HG02763 (cell line): ENCODE measurements around the gene SFMBT2.
"Not testable (repeated sequence)": the region's sequence is repeated elsewhere in the genome, so short reads cannot be mapped to it uniquely, and the experiment has no call there.

Experiments used
- ATAC-seq: cut with Tn5 transposase; IDR thresholded peaks from one replicate; pipeline ENCODE4 v1.9.1; 2021; ENCODE audit warnings: mild to moderate bottlenecking, moderate library complexity; ENCODE audit not compliant: unreplicated experiment

Gene SFMBT2

DNA sequence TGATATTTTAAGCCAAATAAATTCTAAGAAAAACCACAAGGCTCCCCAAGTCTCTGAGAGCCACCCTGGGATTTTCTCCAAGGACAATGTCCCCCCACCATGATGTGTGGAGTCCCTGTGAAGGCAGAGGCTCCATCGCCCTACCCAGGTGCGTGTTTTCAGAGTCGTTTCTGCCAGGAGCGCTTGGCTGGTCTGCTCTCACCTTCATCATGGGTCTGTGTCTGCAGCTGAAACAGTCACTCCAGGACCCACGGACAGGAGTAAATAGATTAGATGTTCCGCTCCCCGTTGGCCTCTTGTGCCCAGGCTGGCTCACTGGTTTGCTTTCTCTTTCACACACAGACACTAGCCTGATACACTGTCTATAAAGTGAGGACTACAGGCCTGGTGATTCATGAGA is 217.5 kb downstream of the SFMBT2 start:
- ATAC-seq: no peak

DNA sequence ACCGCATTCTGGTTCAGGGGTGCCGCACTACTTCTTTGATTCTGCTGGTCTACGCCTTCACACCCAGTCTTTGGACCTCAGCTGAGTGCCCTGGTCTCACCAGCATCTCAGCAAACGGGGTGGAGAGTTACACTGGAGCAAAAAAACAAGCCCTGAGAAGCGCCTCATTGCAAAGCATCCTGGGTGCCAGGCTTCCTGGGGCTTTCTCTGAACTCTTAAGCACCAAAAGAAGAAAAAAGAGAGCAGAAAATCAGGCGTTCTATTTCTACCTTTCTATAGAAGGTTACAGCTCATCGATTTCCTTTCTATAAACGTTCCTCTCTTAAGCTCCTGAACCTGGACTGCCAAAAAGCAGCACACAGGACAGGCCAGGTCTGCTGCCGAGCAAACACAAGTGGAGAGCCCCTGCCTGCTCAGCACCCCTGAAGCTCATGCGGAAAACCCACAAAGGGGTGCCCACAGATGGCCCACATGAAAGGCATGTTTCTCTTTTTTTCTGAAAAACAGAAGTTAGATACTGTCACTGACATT is 217.9 kb downstream of the SFMBT2 start:
- ATAC-seq: no peak

DNA sequence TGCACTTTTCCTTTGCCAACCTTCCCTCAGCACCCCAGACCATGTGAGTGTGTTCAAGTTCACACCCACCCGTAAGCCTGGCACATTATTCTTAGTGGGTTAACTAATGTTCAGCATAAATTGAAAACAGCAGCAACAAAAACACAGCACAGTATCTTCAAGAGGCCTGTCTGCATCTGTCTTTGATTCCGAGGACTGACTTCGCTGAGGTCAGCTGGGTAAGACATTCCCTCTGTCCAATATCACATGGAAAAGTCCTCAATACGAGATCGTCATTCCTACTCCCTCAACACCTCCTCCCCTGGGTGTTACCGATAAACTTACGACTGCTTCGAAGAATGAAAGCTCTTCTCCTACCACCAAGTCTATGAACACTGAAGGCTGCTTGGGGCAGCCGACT is 218.8 kb downstream of the SFMBT2 start:
- no peak for ATAC-seq

DNA sequence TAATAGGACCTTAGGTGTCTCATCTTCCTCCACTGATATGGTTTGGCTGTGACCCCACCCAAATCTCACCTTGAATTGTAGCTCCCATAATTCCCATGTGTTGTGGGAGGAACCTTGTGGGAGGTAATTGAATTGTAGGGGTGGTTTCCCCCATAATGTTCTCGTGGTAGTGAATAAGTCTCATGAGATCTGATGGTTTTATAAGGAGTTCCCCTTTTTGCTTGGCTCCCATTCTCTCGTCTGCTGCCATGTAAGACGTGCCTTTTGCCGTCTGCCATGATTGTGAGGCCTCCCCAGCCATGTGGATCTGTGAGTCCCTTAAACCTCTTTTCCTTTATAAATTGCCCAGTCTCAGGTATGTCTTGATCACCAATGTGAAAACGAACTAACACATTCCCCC is 220.1 kb downstream of the SFMBT2 start:
- not testable (repeated sequence) for ATAC-seq

DNA sequence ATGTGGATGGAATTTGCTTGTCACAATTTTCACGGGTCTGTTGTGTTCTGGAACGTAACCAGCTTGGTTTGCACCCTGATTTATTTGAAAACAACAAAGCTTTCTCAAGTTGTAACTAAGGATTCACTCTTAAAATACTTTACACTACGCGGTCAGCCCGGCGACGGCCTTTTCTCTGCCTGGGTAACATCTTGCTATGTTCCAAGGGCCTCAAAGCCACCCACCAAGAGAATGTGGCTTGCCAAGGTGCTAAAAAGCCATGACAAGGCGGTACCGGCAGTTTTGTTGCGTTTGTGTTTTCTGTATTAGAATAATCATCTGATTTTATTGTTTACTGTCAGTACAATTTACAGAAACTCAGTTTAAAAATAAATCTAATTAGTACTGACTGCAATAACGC is 220.9 kb downstream of the SFMBT2 start:
- no peak for ATAC-seq

DNA sequence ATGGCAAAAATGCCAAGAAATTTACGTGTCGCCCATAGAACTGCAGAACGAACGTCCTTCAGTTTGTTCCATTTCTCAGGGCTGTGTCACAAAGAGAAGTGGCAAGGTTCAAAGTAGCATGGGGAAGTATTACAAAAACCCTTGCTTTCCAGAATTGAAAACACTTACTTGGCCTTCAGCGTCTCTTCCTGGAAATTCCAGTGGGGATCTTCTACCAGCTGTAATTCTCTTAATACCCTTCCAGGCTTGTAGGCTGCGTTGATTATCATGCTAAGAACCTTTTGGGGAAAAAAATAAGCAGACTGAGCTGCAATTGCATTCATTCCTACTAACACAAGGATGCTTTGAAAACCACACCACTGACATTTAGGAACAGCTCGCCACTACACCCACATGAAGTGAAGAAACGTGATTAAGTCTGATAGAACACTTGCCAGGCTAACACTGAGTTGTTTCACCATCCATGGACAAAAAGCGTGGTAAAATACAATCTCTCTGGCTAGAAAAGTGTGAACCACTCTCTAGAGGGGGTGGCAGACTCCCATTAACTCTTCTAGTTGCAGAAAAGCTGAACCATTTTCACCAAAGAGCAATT is 222.3 kb downstream of the SFMBT2 start:
- ATAC-seq: no peak

DNA sequence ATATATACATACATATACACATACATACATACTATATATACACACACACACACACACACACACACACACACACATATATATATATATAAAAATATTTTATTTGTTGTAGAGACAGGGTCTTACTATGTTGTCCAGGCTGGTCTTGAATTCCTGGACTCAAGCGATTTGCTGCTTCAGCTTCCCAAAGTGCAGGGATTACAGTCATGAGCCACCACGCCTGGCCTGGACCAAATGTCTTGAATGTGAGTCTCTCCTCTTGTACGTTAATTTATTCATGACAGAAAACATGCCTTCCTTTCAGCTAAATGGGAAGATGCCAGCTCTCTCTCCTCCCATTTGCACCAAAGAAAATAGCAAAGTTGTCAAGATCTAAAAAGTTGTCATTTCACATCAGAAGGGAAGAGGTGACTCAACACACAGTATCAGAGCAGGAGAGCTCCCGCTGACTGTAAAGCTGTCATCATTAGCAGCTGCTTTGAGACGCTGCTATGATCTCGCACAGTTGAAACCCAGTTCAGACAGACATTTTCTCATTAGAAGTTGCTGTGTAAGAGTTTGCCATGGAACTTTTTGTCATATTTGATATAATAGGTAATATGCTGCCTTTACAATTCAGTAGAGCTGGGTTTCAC is 224.3 kb downstream of the SFMBT2 start:
- ATAC-seq: no peak

DNA sequence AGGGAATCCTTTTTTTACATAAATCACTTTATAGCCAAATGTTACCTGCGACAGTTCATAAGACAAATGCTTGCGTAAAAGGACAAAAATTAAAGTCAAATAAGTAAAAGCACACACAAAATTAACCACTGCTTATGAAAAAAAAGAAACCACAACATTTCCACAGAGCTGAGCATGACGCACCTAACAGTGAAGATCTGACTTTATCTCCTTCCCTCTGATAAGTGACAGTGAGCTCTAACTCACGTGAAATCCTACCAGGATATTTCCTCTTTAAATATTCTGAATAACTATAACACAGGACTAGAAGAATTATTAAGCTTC is 225.5 kb downstream of the SFMBT2 start:
- ATAC-seq: no peak

DNA sequence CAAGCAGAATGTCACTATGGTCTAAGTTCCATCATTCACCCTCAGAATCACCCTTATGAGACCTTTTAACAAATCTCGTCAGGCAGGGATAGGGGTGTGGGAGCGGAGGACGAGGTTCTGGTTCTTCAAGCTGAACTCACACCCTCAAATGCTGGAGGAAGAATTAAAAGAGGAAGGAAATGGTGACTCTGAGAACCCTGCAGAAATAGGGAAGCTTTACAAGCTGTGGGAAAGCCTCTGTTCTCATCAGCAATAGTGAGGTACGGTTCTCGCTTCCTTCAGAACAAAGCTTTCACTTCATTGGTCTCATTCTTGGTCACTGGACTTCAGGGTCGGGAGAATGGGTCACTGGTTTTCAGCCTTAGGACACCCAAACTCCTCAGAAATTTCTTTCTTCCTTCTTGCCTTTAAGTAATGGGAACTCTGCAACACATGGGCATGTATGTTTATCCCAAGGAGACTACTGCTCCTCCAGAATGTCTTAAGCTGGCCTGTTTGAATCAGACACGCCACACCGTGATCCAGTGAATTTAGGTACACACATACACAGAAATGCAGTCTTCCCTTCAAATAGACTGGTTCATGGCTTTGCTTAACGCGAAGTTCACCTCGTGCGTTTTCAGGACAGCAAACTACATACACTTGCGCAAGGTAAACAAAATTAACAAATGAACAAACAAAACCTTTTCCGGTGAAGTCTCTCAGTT is 226.0 kb downstream of the SFMBT2 start:
- ATAC-seq: no peak

DNA sequence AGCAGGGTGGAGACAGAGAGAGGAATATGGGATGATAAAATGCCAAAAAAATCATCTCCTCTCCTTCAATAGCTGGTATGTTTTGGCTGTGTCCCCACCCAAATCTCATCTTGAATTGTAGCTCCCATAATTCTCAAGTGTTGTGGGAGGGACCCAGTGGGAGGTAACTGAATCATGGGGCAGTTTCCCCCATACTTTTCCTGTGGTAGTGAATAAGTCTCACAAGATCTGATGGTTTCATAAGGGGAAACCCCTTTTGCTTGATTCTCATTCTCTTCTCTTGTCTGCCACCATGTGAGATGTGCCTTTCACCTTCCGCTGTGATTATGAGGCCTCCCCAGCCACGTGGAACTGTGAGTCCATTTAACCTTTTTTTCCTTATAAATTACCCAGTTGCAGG is 226.7 kb downstream of the SFMBT2 start:
- ATAC-seq: not testable (repeated sequence)

DNA sequence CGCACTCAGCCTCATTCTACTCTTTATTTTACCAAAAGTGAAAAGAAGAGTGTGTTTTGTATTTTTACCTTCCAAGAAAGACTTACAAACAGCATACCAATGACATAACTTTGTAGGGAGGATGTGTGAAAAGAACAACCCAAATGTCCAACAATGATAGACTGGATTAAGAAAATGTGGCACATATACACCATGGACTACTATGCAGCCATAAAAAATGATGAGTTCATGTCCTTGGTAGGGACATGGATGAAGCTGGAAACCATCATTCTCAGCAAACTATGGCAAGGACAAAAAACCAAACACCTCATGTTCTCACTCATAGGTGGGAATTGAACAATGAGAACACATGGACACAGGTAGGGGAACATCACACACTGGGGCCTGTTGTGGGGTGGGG is 228.5 kb downstream of the SFMBT2 start:
- not testable (repeated sequence) for ATAC-seq

DNA sequence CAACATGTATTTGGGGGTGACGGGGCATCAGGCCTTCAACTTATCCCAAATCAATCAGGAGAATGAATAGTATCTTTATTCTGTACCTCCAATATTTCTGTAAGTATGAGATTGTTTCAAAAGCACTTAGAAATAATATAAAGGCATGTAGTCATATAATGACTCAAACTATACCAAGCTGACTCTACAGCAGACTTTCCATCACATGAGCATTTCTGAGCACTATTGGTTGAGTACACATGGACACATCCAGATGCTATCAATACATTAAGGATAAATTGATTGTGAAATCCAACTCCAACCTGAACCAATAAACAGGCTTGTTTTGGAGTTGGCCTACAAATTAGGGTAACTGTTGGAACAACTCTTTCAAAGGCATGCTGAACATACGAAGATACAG is 229.4 kb downstream of the SFMBT2 start:
- ATAC-seq: no peak

DNA sequence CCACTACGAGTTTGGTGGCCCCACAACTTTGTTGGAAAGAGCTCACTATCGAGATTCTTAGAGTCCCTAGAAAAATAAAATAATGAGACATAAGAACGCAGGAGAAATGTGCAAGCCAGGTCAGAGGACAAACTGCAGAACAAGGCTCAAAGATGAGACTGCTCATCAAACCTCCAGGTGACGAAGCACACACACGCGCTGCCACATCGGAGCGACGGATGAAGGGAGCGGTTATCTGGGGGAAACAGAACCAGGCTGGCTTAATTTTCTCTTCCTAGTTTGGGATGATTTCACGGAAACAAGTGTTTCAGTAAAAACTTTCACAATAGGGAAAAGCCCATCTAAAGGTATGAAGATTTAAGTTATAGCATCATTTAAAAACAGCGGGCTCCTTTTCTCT is 231.3 kb downstream of the SFMBT2 start:
- ATAC-seq: no peak

DNA sequence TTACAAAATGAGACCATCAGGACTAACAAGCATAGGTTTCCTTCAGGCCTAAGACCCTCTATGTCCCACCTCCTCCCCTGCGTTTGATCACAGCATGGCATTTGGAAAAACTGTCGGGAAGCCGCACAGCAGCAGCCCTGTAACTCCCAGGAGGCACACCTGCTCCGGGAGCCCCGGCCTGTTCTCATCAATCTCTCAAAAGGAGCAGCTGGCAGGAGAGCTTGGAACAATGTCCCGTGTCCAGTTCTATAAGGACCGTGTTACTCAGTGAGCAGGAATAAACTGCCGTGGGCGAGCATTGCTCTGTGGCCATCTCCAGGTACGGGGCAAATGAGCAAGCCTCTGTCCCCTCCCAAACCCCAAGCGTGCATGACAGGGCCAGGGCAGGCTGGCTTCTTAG is 236.9 kb downstream of the SFMBT2 start:
- no peak for ATAC-seq

DNA sequence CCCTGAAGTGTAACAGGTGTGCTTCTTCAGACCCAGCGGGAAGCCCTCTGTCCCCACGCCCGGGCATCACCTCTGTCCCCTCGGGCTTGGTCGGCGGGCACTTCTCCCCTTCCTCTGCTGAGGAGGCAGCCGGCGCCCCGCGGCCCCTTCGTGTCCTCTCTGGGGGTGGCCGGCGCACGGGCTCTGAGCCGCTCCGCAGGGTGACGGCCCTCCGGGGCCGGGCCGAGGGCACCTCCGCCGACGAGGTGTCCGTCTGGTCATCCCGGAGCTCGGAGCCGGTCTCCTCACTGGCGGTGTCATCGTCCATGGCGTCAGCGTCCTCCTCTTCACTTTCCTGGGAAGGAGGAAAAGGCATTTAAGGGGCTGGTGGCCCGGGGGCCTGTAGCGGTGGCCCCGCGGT is 239.0 kb downstream of the SFMBT2 start:
- ATAC-seq: no peak

DNA sequence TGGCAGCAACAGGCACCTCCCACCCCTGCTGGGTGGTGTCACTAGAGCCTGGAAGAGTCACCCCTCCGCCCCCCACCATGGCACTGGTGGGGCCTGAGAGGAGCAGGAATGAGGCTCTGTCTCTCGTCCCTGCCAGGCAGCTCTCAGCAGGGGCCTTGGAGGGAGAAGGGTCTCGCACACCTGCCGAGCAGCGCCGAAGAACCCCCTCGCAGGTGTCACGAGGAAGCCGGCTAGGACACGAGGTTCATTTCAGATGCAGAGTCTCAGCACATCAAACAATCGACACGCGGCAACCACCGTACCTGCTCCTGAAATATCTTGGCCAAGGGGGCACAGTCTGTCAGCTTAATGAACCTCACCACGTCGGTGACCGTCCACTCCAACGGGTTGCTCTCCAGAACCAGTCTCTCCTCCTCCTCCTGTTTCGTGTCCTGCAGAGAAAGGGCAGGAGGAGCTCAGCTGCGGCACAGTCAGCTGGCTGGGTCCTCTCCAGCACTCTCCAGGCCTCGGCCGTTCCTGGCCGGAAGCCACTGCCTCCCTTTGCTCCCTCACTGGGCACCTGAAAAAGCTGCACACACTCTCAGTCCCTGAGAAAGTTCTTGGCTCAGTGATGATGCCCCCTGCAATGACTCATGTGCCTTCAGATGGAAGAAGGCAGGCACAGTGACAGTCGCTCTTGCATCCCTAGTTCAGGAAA is 240.1 kb downstream of the SFMBT2 start:
- ATAC-seq: no peak

DNA sequence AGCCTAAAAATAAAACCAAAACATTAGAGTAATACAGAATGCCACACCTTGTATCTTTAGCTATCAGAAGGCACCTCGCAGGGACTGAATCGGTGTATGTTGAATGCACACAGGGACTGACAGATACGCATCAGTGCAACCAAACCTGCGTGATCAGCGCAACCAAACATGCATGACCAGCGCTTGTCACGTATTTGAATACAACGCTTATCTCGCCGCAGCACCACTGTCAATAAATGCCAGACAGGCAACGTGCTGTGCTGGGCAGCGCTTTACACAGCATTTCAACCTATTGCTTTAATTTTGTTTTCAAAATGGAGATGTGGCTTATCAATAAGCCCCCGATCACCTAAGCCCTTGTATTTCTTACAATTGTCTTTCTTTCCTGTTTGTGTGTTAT is 242.4 kb downstream of the SFMBT2 start:
- ATAC-seq: no peak

DNA sequence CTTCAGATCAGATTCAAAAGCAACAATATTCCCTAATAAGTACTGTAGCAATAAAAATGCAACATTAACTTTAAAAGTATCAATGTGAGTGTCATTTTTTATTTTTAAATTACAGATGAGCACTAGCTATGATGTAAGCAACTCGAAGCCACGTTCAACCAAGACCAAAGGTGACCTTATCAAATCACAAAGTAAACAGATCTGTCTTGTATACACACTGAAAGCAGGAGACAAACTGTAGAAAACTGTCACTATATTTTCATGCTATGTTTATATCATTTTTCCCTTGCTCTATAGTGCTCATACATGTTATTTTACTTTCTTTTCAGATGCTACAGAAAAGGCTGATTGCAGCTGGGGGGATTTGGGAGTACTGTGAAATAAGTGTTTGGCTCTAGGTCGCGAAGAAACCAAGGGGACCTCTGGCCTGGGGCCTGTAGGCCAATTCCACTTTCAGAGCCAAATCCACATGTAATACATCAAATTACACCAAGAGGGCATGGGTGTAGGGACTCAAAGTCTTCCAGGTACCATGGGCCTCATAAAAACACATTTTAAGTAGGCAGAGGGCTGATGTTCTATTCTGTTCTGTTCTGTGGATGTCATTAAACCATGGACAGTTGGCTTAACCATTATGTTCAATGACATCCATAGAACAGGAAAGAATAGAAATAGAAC is 245.2 kb downstream of the SFMBT2 start:
- no peak for ATAC-seq

DNA sequence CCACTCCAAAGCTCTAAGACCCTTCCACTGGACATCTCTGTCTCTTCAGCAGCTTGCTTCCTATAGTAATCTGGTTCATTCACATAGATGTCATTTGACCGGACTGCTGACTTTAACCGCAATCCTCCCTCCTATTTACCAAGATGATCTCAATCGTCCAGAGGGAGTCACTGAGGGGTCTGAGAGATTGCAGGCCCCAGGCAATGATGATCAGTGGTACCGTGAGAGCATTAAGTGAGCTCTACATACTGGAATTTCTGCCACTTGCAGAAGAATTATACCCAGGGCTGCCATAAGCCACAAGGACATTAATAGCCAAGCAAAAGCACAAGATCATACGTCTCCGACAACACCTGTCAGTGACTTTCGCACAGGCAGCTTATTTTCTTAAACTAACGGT is 245.9 kb downstream of the SFMBT2 start:
- no peak for ATAC-seq

DNA sequence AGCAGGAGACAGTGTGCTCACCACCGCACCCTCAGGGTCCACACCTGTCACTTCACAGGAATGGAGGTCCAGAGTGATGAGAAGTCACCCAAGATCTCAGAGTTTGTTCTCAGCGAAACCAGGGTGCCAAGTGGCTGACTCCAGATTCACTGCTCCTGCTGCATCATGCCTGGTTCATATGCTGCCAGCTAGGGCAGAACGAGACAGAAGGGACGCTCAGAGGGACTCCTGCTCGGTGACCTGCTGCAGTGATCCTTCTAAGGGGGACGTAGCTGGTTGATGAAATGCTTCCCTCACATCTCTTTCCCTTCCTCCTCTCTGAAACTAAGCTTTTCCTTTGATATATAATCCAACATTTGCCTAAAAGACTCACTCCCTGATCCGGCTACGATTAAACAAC is 248.5 kb downstream of the SFMBT2 start:
- ATAC-seq: no peak
